HEK293 (cell line): ENCODE results near the gene MARCHF3.

Source experiments
- ATF2 ChIP-seq: fragments of 450-650 bp; formaldehyde crosslinking; IDR thresholded peaks from 2 replicates; pipeline ENCODE4 v1.5.1; 2016; ENCODE audit warnings: missing biosample characterization, missing genetic modification characterization, low read depth
- ELK4 ChIP-seq: IDR thresholded peaks from 2 replicates; pipeline ENCODE4 v1.6.1; 2011; ENCODE audit warnings: mild to moderate bottlenecking, low read depth, low read length, borderline replicate concordance
- HIC1 ChIP-seq: fragments of 450-650 bp; formaldehyde crosslinking; IDR thresholded peaks from 2 replicates; pipeline ENCODE4 v1.5.1; 2016; ENCODE audit warnings: missing biosample characterization, missing genetic modification characterization
- PATZ1 ChIP-seq: fragments of 450-650 bp; formaldehyde crosslinking; IDR thresholded peaks from 2 replicates; pipeline ENCODE4 v1.5.1; 2016; ENCODE audit warnings: missing biosample characterization, missing genetic modification characterization
- PRDM1 ChIP-seq: fragments of 450-650 bp; formaldehyde crosslinking; IDR thresholded peaks from 2 replicates; pipeline ENCODE4; 2016; ENCODE audit warnings: missing biosample characterization, missing genetic modification characterization
- ZBTB11 ChIP-seq: fragments of 450-650 bp; formaldehyde crosslinking; conservative IDR thresholded peaks from 2 replicates; pipeline ENCODE4 v1.5.1; 2016; ENCODE audit warnings: low read depth, missing biosample characterization, missing genetic modification characterization
- ZBTB20 ChIP-seq: fragments of 450-650 bp; formaldehyde crosslinking; IDR thresholded peaks from 2 replicates; pipeline ENCODE4 v1.5.1; 2016; ENCODE audit warnings: missing biosample characterization, missing genetic modification characterization
- ZBTB21 ChIP-seq: fragments of 450-650 bp; formaldehyde crosslinking; IDR thresholded peaks from 2 replicates; pipeline ENCODE4 v1.5.1; 2017; ENCODE audit warnings: missing biosample characterization, missing genetic modification characterization
- ZBTB48 ChIP-seq: fragments of 450-650 bp; formaldehyde crosslinking; IDR thresholded peaks from 2 replicates; pipeline ENCODE4 v1.5.1; 2016; ENCODE audit warnings: missing biosample characterization, missing genetic modification characterization
- ZNF10 ChIP-seq: fragments of 450-650 bp; formaldehyde crosslinking; IDR thresholded peaks from 2 replicates; pipeline ENCODE4 v1.5.1; 2017; ENCODE audit warnings: missing biosample characterization, missing genetic modification characterization
- ZNF112 ChIP-seq: fragments of 450-650 bp; formaldehyde crosslinking; IDR thresholded peaks from 2 replicates; pipeline ENCODE4 v1.5.0; 2017; ENCODE audit warnings: missing biosample characterization, missing genetic modification characterization
- ZNF155 ChIP-seq: fragments of 450-650 bp; formaldehyde crosslinking; IDR thresholded peaks from 2 replicates; pipeline ENCODE4 v1.5.1; 2016; ENCODE audit warnings: missing biosample characterization, missing genetic modification characterization
- ZNF157 ChIP-seq: fragments of 450-650 bp; formaldehyde crosslinking; IDR thresholded peaks from 2 replicates; pipeline ENCODE4 v1.5.1; 2016; ENCODE audit warnings: missing biosample characterization, missing genetic modification characterization
- ZNF16 ChIP-seq: fragments of 450-650 bp; formaldehyde crosslinking; IDR thresholded peaks from 2 replicates; pipeline ENCODE4 v1.5.1; 2016; ENCODE audit warnings: low read depth, missing biosample characterization, missing genetic modification characterization
- ZNF18 ChIP-seq: fragments of 450-650 bp; formaldehyde crosslinking; IDR thresholded peaks from 2 replicates; pipeline ENCODE4 v1.5.1; 2016; ENCODE audit warnings: missing biosample characterization, missing genetic modification characterization
- ZNF202 ChIP-seq: fragments of 450-650 bp; formaldehyde crosslinking; IDR thresholded peaks from 2 replicates; pipeline ENCODE4 v1.5.1; 2016; ENCODE audit warnings: missing biosample characterization, missing genetic modification characterization, borderline replicate concordance
- ZNF214 ChIP-seq: fragments of 450-650 bp; formaldehyde crosslinking; IDR thresholded peaks from 2 replicates; pipeline ENCODE4 v1.5.1; 2017; ENCODE audit warnings: missing biosample characterization, mild to moderate bottlenecking, missing genetic modification characterization, borderline replicate concordance
- ZNF350 ChIP-seq: fragments of 450-650 bp; formaldehyde crosslinking; IDR thresholded peaks from 2 replicates; pipeline ENCODE4 v1.5.0; 2017; ENCODE audit warnings: missing biosample characterization, mild to moderate bottlenecking, missing genetic modification characterization
- ZNF366 ChIP-seq: fragments of 450-650 bp; formaldehyde crosslinking; conservative IDR thresholded peaks from 2 replicates; pipeline ENCODE4 v1.5.1; 2016; ENCODE audit warnings: missing biosample characterization, missing genetic modification characterization
- ZNF488 ChIP-seq: fragments of 450-650 bp; formaldehyde crosslinking; IDR thresholded peaks from 2 replicates; pipeline ENCODE4 v1.5.1; 2016; ENCODE audit warnings: missing biosample characterization, missing genetic modification characterization
- ZNF548 ChIP-seq: fragments of 450-650 bp; formaldehyde crosslinking; IDR thresholded peaks from 2 replicates; pipeline ENCODE4 v1.5.1; 2016; ENCODE audit warnings: missing biosample characterization, missing genetic modification characterization
- ZNF585B ChIP-seq: fragments of 450-650 bp; formaldehyde crosslinking; IDR thresholded peaks from 2 replicates; pipeline ENCODE4 v1.5.1; 2016; ENCODE audit warnings: missing biosample characterization, missing genetic modification characterization
- ZNF596 ChIP-seq: fragments of 450-650 bp; IDR thresholded peaks from 2 replicates; pipeline ENCODE4 v1.5.0; 2018; ENCODE audit warnings: missing biosample characterization, mild to moderate bottlenecking, missing genetic modification characterization, moderate library complexity
- ZNF707 ChIP-seq: fragments of 450-650 bp; formaldehyde crosslinking; IDR thresholded peaks from 2 replicates; pipeline ENCODE4 v1.5.1; 2016; ENCODE audit warnings: missing biosample characterization, missing genetic modification characterization
- ZSCAN18 ChIP-seq: fragments of 450-650 bp; formaldehyde crosslinking; IDR thresholded peaks from 2 replicates; pipeline ENCODE4 v1.5.1; 2016; ENCODE audit warnings: missing biosample characterization, missing genetic modification characterization

The MARCHF3 gene

GRCh38 chr5:127040796-127041520 lies 10.6 kb upstream of the MARCHF3 start (continued):
- TF ChIP-seq ATF2 (no peak), ZBTB21 (tag by site-specific recombination) (no peak), ZBTB20 (tag by site-specific recombination) (no peak), ZNF112 (tag by site-specific recombination) (no peak), ZNF707 (tag by site-specific recombination) (no peak), ZNF350 (tag by site-specific recombination) (no peak), ZNF202 (no peak), ZNF596 (tag by site-specific recombination) (peak; percentile 31; the same call in 1 of the 2 replicates), ZNF16 (tag by site-specific recombination) (no peak), ZNF548 (tag by site-specific recombination) (no peak), ZNF214 (tag by site-specific recombination) (no peak), ZNF10 (tag by site-specific recombination) (no peak), ZNF488 (tag by site-specific recombination) (no peak), ZSCAN18 (tag by site-specific recombination) (no peak), ZNF585B (tag by site-specific recombination) (no peak), ELK4 (no peak), PATZ1 (tag by site-specific recombination) (0 out of 2 replicates have a peak, but pooled peaks have one; percentile 33), ZBTB48 (tag by site-specific recombination) (no peak), PRDM1 (tag by site-specific recombination) (no peak), ZNF18 (tag by site-specific recombination) (0 out of 2 replicates have a peak, but pooled peaks have one; percentile 29), HIC1 (tag by site-specific recombination) (no peak), ZBTB11 (no peak), ZNF155 (tag by site-specific recombination) (no peak), ZNF157 (no peak), ZNF366 (tag by site-specific recombination) (peak; percentile 61)
